Measurements from ENCODE around the gene PANK1.

- no peak for TF ChIP-seq SIN3A (IDR thresholded peaks at IDR 0.05; ENCODE audit: borderline replicate concordance, low read depth, low read length)
- no peak for TF ChIP-seq CTCF (IDR thresholded peaks at IDR 0.05)
- TF ChIP-seq EZH2phosphoT487 (IDR thresholded peaks at IDR 0.05; ENCODE audit: borderline replicate concordance, low read depth): no peak
- no peak for TF ChIP-seq GABPA (IDR thresholded peaks at IDR 0.05; ENCODE audit: low read depth)
- no peak for TF ChIP-seq PBX3 (IDR thresholded peaks at IDR 0.05)
Observed at GRCh38 chr10:89624020-89624419, 21.0 kb downstream of the PANK1 start.
